ENCODE data around the gene IRF1.

DNA sequence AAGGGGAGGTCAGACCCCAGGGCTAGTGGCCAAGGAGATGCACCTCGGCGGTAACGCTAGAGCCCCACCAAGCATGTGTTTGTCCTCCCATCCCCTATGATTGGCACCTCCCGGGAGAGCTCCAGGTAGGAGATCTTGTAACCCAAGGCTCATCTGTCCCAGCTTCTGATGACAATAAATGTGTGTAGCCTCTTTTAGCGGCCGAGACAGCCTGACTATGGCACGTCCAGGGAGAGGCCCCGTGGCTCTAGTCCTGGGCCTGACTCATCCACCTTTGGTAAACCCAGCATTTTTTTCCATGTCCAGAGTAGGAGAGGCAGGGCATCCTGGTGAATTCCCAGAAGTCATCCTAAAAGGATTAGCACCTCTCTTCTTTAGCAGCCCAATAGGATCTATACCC, 39.2 kb downstream of the IRF1 start:
- TF ChIP-seq POLR2A (IDR thresholded peaks at IDR 0.05; ENCODE audit: low read length) (no peak), GATA1 (IDR thresholded peaks at IDR 0.05; ENCODE audit: low read depth, low read length) (no peak)

All from erythroblast (primary cell).